DMS153 treated with DMSO at 0.1 percent for 48 hours (cell line): ENCODE measurements around the gene SLC41A1.
A peak's percentile ranks its signal among the peaks of the same experiment; 100 is the strongest.
"Not testable (repeated sequence)": the region's sequence is repeated elsewhere in the genome, so short reads cannot be mapped to it uniquely, and the experiment has no call there.

Experiments
- DNase-seq: peaks from one replicate; lab custom pipeline; 2025; ENCODE audit not compliant: unreplicated experiment; lab: John Stamatoyannopoulos, UW

Gene SLC41A1

GRCh38 chr1:205823260-205823659 lies 10.3 kb upstream of the SLC41A1 start:
- DNase-seq, result not testable (repeated sequence)

GRCh38 chr1:205822397-205822796 lies 9.4 kb upstream of the SLC41A1 start:
- no peak for DNase-seq

- no peak for DNase-seq
Measured at GRCh38 chr1:205817988-205818387, 5.0 kb upstream of the SLC41A1 start.

GRCh38 chr1:205817364-205817763 lies 4.4 kb upstream of the SLC41A1 start:
- DNase-seq, result no peak

- DNase-seq, result peak; percentile 42
Measured at GRCh38 chr1:205813755-205814058, 709 bp upstream of the SLC41A1 start.

GRCh38 chr1:205812271-205812877 lies 624 bp downstream of the SLC41A1 start:
- no peak for DNase-seq

GRCh38 chr1:205811660-205812059 lies 1.3 kb downstream of the SLC41A1 start:
- no peak for DNase-seq

GRCh38 chr1:205810448-205811157 lies 2.4 kb downstream of the SLC41A1 start:
- no peak for DNase-seq

GRCh38 chr1:205809942-205810345 lies 3.1 kb downstream of the SLC41A1 start:
- DNase-seq, result no peak

- DNase-seq, result no peak
Measured at GRCh38 chr1:205809469-205809868, 3.5 kb downstream of the SLC41A1 start.

GRCh38 chr1:205805082-205805711 lies 7.8 kb downstream of the SLC41A1 start:
- no peak for DNase-seq

GRCh38 chr1:205804605-205805004 lies 8.4 kb downstream of the SLC41A1 start:
- DNase-seq, result no peak

GRCh38 chr1:205803986-205804385 lies 9.0 kb downstream of the SLC41A1 start:
- no peak for DNase-seq

- no peak for DNase-seq
Measured at GRCh38 chr1:205802060-205802459, 10.9 kb downstream of the SLC41A1 start.

- DNase-seq, result peak; percentile 6
Measured at GRCh38 chr1:205800981-205801703, 11.9 kb downstream of the SLC41A1 start.

- no peak for DNase-seq
Measured at GRCh38 chr1:205800427-205800826, 12.6 kb downstream of the SLC41A1 start.

GRCh38 chr1:205798577-205798976 lies 14.4 kb downstream of the SLC41A1 start:
- no peak for DNase-seq

- no peak for DNase-seq
Measured at GRCh38 chr1:205797168-205797567, 15.8 kb downstream of the SLC41A1 start.

GRCh38 chr1:205794011-205794730 lies 18.8 kb downstream of the SLC41A1 start:
- no peak for DNase-seq

GRCh38 chr1:205792961-205793673 lies 19.9 kb downstream of the SLC41A1 start:
- DNase-seq, result no peak

GRCh38 chr1:205792481-205792881 lies 20.5 kb downstream of the SLC41A1 start:
- no peak for DNase-seq
